Upper lobe of right lung (tissue), 1 donor: ENCODE data around the gene ZFP36L2. TPM values are rescaled to one million over a fixed set of nuclear protein-coding genes. Genes with fewer than 3 reads are reported as not detected.

Experiments
- ATAC-seq: fragments of 200-7000 bp; cut with Tn5 transposase; one replicate; pipeline ENCODE4 v1.9.1; 2020; ENCODE audit warnings: mild to moderate bottlenecking, moderate library complexity
- DNase-seq: peaks from one replicate; pipeline ENCODE4 v3.0.0-alpha.2; 2020
- H3K27ac ChIP-seq: fragments of 200-600 bp; one replicate; pipeline ENCODE4 v1.8.0; 2022
- H3K27me3 ChIP-seq: fragments of 200-600 bp; one replicate; pipeline ENCODE4 v1.8.0; 2022; ENCODE audit warnings: mild to moderate bottlenecking
- H3K36me3 ChIP-seq: fragments of 200-600 bp; one replicate; pipeline ENCODE4 v1.8.0; 2022
- H3K4me1 ChIP-seq: fragments of 200-600 bp; one replicate; pipeline ENCODE4 v1.8.0; 2022
- H3K4me3 ChIP-seq: fragments of 200-600 bp; one replicate; pipeline ENCODE4 v1.8.0; 2022; ENCODE audit warnings: mild to moderate bottlenecking
- H3K9me3 ChIP-seq: fragments of 200-600 bp; one replicate; pipeline ENCODE4 v1.8.0; 2022
- intact Hi-C: fragments of 100-400 bp; cut with DNase I; formaldehyde crosslinking; loops from one replicate; pipeline ENCODE4 v1.11.0; 2022
- total RNA-seq: library from RNA; stranded (reverse); fragmentation: NEBNext Ultra II Directional; extraction: Animal tissue kit (Norgen Biotek cat#: 25700); gene quantifications from one replicate; pipeline ENCODE4 v1.2.1, GENCODE V29; 2021
- TF ChIP-seq, protein P1 (sequence below): fragments of 200-600 bp; IDR thresholded peaks from one replicate; pipeline ENCODE4 v1.8.0; 2022; ENCODE audit warnings: antibody characterized with exemption
- donor health status: DM: no; HTN: yes; CAD: no; lungs with severe emphysema.

Gene ZFP36L2
- total RNA-seq, 1 donor from 2014 or later: 139 TPM

GRCh38 chr2:43238813-43239212 is 12.4 kb upstream of the ZFP36L2 start:
- ATAC-seq: no peak
- no peak overlapping the region for H3K27ac ChIP-seq
- intact Hi-C loops: loop anchor here (10.0 kb wide), 1 partner anchor 246 kb away; no protein-coding TSS in a partner anchor

GRCh38 chr2:43238176-43238575 is 11.8 kb upstream of the ZFP36L2 start:
- Histone ChIP-seq H3K36me3 (no peaks in the 10 kb centered on the region), H3K4me1 (peaks cover 10% of the 10 kb centered on the region), H3K27me3 (no peaks in the 10 kb centered on the region), H3K4me3 (no peak overlapping the region), H3K9me3 (no peaks in the 10 kb centered on the region), H3K27ac (no peak overlapping the region)
- intact Hi-C loops: loop anchor here (10.0 kb wide), 1 partner anchor 247 kb away; no protein-coding TSS in a partner anchor
- no peak for DNase-seq
- ATAC-seq: no peak
- TF ChIP-seq, protein P1, sequence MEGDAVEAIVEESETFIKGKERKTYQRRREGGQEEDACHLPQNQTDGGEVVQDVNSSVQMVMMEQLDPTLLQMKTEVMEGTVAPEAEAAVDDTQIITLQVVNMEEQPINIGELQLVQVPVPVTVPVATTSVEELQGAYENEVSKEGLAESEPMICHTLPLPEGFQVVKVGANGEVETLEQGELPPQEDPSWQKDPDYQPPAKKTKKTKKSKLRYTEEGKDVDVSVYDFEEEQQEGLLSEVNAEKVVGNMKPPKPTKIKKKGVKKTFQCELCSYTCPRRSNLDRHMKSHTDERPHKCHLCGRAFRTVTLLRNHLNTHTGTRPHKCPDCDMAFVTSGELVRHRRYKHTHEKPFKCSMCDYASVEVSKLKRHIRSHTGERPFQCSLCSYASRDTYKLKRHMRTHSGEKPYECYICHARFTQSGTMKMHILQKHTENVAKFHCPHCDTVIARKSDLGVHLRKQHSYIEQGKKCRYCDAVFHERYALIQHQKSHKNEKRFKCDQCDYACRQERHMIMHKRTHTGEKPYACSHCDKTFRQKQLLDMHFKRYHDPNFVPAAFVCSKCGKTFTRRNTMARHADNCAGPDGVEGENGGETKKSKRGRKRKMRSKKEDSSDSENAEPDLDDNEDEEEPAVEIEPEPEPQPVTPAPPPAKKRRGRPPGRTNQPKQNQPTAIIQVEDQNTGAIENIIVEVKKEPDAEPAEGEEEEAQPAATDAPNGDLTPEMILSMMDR: no peak

More at GRCh38 chr2:43238813-43239212, 12.4 kb upstream of the ZFP36L2 start:
- no peaks in the 10 kb centered on the region for H3K27me3 ChIP-seq
- H3K4me3 ChIP-seq: no peak overlapping the region
- TF ChIP-seq, protein P1: no peak
- peaks cover 10% of the 10 kb centered on the region for H3K4me1 ChIP-seq
- DNase-seq: no peak
- no peaks in the 10 kb centered on the region for H3K36me3 ChIP-seq
- H3K9me3 ChIP-seq: no peaks in the 10 kb centered on the region

DNA sequence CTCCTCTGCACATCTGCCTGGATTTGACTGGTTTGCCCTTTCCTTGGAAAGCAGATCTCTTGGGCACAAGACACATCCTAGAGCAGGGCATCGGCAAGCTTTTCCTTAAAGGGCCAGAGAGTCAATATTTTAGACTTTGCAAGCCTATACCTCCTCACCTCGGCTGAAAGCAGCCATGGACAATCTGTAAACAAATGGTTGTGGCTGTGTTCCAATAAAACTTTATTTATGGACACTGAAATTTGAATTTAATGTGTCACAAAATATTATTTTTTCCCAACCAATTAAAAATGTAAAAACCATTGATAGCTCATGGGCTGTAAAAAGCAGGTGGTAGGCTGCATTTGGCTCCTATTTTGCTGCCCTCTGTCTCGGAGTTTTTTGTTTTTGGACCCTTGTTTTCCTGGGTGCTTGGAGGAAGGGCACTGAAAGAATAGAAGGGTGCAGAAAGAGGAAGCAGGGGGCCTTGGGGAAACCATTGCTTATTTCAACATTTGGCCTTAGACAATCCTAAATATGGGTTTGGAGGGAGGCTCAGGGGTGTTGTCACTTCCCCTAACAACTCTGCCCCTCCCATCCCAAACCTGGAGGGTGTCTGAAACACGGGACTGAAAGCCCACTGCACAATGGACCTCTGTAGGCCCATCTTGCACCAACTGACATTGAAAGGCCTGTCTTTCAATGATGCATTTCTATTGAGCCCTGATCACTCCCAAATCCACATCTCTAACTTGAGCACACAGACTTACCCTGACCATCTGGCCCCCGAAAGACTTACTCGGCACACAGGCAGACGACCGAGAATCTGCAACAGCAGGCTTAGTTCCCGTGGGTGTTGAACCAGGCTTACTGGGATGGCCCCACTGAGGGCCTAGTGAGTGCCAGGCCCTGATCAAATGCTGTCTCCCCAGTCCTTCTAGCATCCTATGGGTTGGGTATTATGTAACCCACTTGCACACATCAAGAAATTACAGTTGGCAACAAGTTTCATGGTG is 7.1 kb upstream of the ZFP36L2 start:
- peaks cover 11% of the 10 kb centered on the region for H3K36me3 ChIP-seq
- no peak overlapping the region for H3K4me3 ChIP-seq
- TF ChIP-seq, protein P1: no peak
- peaks cover 9% of the 10 kb centered on the region for H3K4me1 ChIP-seq
- intact Hi-C loops: loop anchor here (10.0 kb wide), 1 partner anchor 251 kb away; no protein-coding TSS in a partner anchor
- ATAC-seq: peak; percentile 62
- H3K9me3 ChIP-seq: no peaks in the 10 kb centered on the region
- H3K27me3 ChIP-seq: no peaks in the 10 kb centered on the region
- no peak overlapping the region for H3K27ac ChIP-seq
- DNase-seq: no peak

DNA sequence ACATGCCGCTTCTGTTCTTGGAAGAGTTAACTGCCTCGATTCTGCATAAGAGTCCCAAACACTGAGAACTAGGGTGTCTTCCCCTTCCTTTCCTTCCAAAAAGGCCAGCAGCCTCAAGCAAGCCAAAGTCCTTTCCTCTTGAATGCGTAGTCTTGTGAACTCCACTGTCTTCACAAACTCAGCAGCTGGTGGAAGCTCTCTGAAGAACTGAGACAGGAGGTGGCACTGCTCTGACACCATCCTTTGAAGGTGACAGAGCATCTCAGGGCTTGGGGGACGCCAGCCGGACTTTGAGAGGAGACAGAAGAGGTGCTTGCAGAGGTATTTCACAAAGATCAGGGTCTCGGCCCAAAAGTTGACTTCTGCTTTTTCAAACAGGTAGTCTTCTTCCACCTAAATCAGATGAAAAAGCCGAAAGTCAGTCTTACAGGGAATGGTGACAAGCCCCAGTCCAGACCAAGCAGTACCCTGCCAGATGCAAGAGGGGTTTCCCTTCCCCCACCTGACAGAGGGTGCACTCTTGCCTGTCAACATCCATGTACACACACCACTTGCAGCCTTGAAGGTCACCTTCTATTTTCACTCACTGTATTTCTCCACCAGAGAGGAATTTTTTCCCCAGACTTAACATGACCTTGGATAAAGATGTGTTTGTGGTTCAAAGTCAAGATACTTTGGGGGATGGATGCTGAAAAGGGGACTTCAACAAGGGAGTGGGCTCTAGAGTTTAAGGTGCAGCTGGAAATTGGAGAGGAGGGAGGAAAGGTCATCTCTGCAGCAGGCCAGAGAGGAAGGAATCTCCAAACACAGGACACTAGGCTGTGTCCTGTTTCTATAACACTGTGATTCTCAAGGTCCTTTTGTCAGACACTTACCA is 4.8 kb upstream of the ZFP36L2 start:
- no peaks in the 10 kb centered on the region for H3K27me3 ChIP-seq
- peak; percentile 30 for DNase-seq
- ATAC-seq: no peak
- H3K36me3 ChIP-seq: peaks cover 11% of the 10 kb centered on the region
- H3K9me3 ChIP-seq: no peaks in the 10 kb centered on the region
- H3K27ac ChIP-seq: no peak overlapping the region
- intact Hi-C loops: loop anchor here (10.0 kb wide), 1 partner anchor 254 kb away; no protein-coding TSS in a partner anchor
- H3K4me3 ChIP-seq: no peak overlapping the region
- peaks cover 20% of the 10 kb centered on the region for H3K4me1 ChIP-seq
- TF ChIP-seq, protein P1: no peak

DNA sequence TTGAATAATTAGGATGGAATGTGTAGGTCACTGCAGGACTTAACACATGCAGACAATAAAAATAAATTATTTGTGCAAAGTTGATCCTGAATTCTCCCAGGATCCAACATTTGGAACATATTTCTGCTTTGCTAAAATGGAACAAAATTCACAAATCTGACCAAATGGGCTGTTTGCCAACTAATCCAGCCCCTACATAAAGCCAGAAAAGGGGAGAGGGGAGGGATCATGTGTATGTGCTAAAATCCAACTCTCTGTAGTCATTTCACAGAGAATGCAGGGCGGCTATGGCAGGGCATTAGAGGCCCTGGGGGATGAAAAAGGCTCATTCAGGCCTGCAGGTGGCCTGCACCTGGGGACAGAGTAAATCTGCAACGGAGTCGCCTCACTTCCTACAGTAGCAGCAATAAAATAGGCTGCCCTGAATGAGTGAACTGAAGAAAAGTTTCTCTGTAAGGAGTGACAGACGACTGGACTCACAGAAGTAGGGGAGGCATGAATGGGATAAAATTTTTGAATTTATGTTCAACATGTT is 4.0 kb upstream of the ZFP36L2 start:
- TF ChIP-seq, protein P1: no peak
- intact Hi-C loops: loop anchor here (10.0 kb wide), 1 partner anchor 254 kb away; no protein-coding TSS in a partner anchor

More for the DNA sequence above, 4.0 kb upstream of the ZFP36L2 start:
- no peak for DNase-seq
- Histone ChIP-seq H3K4me1 (peaks cover 20% of the 10 kb centered on the region), H3K27ac (no peak overlapping the region), H3K27me3 (no peaks in the 10 kb centered on the region), H3K4me3 (no peak overlapping the region), H3K36me3 (peaks cover 13% of the 10 kb centered on the region), H3K9me3 (no peaks in the 10 kb centered on the region)
- no peak for ATAC-seq
